HG02840 (cell line): ENCODE data around the gene OPN4.
A peak's percentile ranks its signal among the peaks of the same experiment; 100 is the strongest.

ENCODE experiments used
- ATAC-seq: cut with Tn5 transposase; IDR thresholded peaks from one replicate; pipeline ENCODE4 v1.9.1; 2021; ENCODE audit warnings: mild to moderate bottlenecking, moderate library complexity, moderate number of reproducible peaks; ENCODE audit not compliant: unreplicated experiment, low FRiP score

OPN4 gene

DNA sequence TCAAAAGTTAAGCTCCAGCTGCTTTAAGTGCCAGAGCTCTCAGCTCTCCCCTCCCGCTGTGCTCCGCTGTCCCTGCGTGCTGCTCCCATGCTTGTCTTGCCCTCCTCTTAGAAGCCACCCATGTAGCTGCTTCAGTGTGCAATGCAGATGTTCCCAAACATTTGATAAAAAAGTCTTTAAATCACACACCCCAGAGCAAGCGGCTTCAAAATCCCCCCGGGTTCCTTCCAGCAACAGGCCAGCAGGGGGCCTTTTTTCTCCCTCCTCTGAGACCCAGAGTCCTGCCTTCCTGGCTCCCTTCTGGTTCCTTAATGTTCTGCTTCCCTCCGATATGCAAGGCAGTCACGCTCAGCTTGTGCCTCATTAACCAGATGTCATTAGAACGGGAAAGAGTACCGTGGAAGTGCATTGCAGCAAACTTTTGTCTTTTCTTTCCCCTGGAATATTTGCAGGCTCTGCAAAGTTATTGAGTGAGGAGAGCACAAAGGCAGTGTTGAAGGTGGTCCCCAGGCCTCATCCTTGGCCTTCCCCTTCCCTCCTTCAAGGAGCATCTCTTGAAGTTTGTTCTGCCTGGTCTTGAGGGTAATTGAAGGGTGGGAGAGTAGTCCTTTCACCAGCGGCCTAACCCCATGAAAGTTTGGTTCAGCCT lies 39.5 kb downstream of the OPN4 start:
- no peak for ATAC-seq

GRCh38 chr10:86698207-86698940 lies 44.0 kb downstream of the OPN4 start:
- ATAC-seq = no peak

DNA sequence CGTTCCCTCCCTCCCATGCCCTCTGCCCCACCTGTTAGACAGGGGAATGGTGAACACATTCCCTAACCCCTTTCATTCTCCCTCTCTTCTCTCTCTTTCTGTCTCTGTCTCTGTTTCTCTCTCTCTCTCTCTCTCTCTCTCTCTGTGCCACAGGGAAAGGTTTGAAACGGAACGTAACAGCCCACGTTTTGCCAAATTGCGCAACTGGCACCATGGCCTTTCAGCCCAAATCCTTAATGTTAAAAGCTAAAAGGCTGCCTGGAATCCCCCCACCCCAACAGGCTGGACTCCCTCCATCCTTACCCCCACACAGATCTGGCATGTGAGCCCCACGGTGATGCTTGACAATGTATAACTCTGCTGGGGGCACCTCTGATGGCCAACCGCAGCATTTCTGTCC lies 44.8 kb downstream of the OPN4 start:
- no peak for ATAC-seq

DNA sequence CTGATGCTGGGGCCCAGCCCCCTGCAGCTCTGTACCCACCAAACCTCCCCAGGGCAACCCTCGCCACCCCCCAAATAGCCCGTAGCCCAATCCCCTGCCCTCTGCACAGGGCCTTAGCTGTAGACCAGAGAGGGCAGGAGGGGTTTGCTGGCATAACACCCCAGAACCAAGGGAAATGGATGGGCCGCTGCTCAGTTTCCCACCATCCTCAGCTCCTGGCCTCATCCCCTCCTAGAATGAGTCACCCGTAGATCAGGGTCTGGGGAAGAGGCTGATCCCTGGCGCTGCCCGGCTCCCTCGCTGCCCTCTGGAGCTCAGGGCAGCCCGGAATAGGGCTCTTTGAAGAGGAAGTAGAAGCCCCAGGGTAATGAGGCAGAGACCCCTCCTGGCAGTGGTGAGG lies 45.2 kb downstream of the OPN4 start:
- ATAC-seq = no peak

- ATAC-seq = no peak
Observed at GRCh38 chr10:86699991-86700840, 45.9 kb downstream of the OPN4 start.

DNA sequence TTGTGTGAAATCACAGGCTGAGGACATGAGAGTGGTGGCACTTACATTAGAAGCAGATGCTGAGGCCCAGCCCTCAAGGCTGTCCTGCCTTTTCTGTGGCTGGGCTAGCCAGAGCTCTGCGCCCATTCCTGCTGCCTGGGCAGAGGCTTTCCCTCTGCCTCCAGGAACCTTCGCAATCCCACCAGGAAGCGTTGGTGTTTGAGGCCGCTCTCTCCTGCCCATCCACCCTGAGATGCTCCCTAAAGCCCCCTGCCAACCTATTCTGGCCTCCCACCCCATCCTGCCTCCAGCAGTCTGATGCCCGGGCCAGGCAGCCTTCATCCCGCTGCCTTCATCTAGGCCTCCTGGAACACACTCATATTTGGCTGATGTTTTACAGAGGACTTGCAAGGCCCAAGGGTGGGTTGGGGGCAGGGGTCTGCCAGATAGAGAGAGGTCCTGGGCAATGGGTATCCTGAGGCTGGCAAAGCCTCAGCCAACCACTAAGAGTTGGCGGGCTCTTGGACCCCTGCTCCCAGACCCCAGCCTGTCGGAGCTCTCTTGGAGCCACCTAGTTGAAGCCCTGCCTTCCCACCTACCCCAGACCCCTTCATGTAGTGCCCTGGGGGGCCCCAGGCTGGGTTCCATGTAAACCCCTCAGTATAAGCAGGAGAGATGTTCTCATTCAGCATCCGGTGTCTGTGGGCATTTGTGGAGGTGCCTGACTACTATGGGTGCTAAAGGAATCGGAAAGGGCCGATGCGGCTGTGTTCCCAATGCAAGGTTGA lies 46.7 kb downstream of the OPN4 start:
- ATAC-seq = no peak

DNA sequence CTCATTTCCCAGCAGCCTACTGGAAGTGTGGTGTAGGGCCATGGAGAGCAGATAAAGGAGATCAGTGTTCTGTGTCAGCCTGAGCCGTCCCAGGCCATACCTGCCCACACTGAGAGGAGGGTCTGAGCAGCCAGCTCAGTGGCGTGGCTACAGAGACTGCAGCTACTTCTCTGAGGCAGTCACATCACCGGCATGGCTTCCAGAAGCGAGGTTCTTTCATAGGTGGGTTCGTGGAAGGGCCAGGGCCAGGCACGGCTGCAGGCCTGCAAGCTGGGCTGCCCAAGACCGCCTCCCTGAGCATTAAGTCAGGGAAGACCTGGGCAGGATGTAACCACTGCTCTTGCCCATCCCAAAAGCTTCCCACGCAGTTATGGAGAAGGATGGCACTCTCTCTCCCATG lies 48.8 kb downstream of the OPN4 start:
- ATAC-seq = no peak

DNA sequence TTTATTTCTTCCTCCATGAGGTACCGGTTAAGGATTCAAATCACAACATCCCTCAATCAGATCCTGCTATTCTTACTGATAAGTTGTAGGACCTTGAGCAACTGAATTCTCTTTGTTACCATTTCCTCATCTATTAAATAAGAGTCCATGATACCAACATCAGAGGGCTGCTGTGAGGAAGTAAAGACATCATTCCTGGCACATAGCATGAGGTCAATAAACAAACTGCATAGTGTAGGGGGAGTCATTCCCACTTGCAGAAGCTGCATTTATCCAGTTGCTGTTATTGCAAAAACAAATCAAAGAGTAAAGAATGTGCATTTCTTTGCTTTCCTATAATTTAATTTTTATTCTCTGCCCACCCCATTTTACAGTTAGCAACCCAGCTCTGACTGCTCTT lies 50.8 kb downstream of the OPN4 start:
- no peak for ATAC-seq

DNA sequence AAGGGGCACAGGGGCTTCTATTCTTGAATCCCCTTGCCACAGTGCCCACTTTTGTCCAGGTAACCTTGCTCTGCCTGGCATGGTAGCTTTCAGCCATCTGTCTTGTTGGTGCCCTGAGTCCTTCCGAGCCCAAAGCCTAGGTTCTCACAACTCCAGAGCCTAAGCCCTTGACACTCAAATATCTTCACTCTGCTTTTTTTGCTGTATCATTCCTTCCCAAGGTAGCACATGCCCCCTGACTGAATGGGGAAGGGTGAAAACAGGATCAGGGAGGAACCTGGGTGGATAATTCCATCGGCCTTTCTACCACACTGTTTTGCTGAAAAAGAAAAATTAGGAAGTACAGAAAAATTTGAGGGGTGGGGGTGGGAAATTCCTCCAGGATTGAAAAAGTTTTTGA lies 51.6 kb downstream of the OPN4 start:
- no peak for ATAC-seq

DNA sequence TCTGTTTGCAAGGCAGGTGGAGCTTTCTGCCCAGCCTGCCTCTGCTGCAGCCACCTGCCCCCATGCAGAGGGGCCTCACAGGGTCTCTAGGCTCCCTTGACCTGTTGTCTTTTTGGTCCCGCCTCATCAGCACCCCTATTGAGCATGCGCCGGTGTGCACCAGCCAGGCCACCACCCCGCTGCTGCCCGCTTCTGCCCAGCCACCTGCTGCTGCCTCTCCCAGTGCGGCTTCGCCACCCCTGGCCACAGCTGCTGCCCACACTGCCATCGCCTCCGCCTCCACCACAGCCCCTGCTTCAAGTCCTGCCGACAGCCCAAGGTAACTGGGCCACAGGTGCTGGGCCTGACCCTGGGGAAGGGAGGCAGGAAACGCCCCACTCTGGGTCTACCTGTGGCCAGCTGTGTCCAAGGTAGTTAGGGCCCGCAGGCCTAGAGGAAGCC lies 52.1 kb downstream of the OPN4 start:
- no peak for ATAC-seq

DNA sequence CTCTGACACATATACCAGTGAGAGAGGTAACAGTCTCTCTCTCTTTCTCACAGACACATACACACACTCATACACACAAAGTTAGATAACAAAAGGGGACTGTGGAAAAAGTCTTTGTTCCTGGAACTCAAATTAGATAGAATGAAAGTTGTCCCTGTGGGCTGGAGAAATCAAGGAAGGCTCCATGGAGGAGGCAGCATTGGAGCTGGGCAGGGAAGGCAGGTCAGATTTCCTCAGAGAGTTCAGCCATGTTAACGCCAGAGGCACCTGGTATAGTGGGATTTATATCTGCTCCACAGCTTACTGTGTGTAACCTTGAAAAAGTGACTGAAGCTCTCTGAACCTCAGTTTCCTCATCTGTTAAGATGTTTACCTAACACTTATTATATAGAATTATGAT lies 52.6 kb downstream of the OPN4 start:
- ATAC-seq = no peak

DNA sequence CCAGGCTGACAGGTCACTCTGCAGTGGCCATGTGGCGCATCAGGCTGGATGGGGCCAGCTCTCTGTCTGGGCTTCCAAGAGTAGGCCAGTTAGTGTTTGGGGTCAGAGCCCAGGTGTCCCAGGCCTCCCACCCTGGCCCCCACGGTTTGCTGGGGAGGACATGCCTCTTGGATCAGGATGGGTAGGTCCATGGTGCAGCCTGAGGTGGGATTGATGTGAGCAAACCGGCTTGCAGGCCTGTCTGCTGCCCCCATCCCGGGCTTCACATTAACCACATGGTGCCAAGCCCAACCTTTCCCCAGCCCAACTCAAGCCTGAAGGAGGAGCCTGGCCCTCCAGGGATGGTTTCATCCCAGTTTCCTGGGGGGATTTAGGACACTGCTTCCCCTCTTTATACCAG lies 53.2 kb downstream of the OPN4 start:
- ATAC-seq = no peak

- no peak for ATAC-seq
Observed at GRCh38 chr10:86708068-86708782, 53.9 kb downstream of the OPN4 start.

GRCh38 chr10:86708783-86709380 lies 54.5 kb downstream of the OPN4 start:
- ATAC-seq = no peak

DNA sequence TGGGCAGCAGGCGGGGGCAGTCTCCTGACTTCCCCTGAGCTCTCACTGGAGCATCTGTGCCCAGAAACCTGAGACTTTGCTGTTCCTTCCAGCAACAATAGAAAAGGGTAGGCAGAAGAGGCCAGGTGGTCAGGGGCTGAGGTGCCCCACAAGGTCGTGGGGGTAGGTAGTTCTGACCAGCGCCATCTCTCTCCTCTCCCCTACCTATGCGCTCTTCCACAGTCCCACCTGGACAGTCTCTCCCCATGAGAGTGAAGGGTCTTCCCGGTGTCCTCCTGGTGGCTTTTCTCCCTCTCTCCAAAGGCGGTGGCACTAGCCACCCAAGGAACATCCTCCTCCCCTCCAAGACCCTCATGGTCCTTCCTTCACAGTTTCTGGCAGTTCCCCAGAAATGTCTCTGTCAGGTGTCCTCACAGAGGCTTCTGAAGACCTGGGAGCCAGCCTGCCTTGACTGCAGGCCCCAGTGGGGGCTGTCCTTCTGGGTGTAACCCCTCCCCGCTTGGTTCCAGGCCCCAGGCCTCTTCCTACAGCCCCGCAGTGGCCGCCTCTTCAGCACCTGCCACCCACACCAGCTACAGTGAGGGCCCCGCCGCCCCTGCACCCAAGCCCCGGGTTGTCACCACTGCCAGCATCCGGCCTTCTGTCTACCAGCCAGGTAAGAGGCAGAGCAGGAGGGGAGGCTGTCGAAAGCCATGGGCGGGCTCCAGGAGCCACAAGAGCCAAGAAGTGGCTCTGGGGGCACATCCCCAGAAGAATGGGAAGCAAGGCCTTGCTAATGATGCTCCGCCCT lies 55.2 kb downstream of the OPN4 start:
- ATAC-seq = no peak

GRCh38 chr10:86710987-86711512 lies 56.7 kb downstream of the OPN4 start:
- peak; percentile 72 for ATAC-seq

- peak; percentile 50 for ATAC-seq
Observed at GRCh38 chr10:86711513-86712316, 57.4 kb downstream of the OPN4 start.

- ATAC-seq = no peak
Observed at GRCh38 chr10:86712317-86712707, 58.0 kb downstream of the OPN4 start.
